Sigmoid colon (tissue), 4 donors: ENCODE results near the gene HELZ2.

Experiments
- CTCF ChIP-seq, 4 experiments: fragments of 450-650 bp in 3 of 4; fragments of 200-600 bp in 1 of 4; IDR thresholded peaks; one replicate each; pipeline ENCODE4 v1.5.1; 2016 to 2019; ENCODE audit warnings: antibody characterized with exemption in 4 of 4, mild to moderate bottlenecking in 3 of 4, moderate library complexity in 2 of 4
- EP300 ChIP-seq, 4 donors: sonication (generic); formaldehyde crosslinking; IDR thresholded peaks; one replicate each; pipeline ENCODE4 v1.6.1; 2017; ENCODE audit warnings: antibody characterized with exemption in 4 of 4
- POLR2A ChIP-seq, 2 donors: fragments of 450-650 bp; IDR thresholded peaks; one replicate each; pipeline ENCODE4 v1.6.1; 2016; ENCODE audit warnings: antibody characterized with exemption in 2 of 2, mild to moderate bottlenecking in 2 of 2, moderate library complexity in 2 of 2
- POLR2AphosphoS5 ChIP-seq, 4 donors: sonication (generic); formaldehyde crosslinking; IDR thresholded peaks; one replicate each; pipeline ENCODE4 v1.6.1; 2017; ENCODE audit warnings: antibody characterized with exemption in 4 of 4

GRCh38 chr20:63540417-63541186 is 33.4 kb downstream of the HELZ2 start:
- TF ChIP-seq CTCF (IDR thresholded peaks at IDR 0.05) = no peak
- no peak for TF ChIP-seq POLR2AphosphoS5 (IDR thresholded peaks at IDR 0.05)
- no peak for TF ChIP-seq POLR2A (IDR thresholded peaks at IDR 0.05)
- TF ChIP-seq EP300 (IDR thresholded peaks at IDR 0.05) = no peak
